Vagina (tissue), 2 donors: Measurements from ENCODE around the gene MORN5. TPM values are rescaled to one million over a fixed set of nuclear protein-coding genes. Genes with fewer than 3 reads are reported as not detected.

Experiments
- DNase-seq, 2 donors: peaks; one replicate each; pipeline ENCODE4 v3.0.0-alpha.2; 2017; ENCODE audit errors: extremely low spot score in 2 of 2
- H3K27ac ChIP-seq: fragments of 200-600 bp; sonication (generic); one replicate; pipeline ENCODE4 v1.5.1; 2019
- H3K27me3 ChIP-seq: fragments of 200-600 bp; sonication (generic); one replicate; pipeline ENCODE4 v1.5.1; 2019
- H3K36me3 ChIP-seq, 2 donors: fragments of 200-600 bp; sonication (generic); one replicate each; pipeline ENCODE4 v1.5.1; 2017 to 2019
- H3K4me1 ChIP-seq: fragments of 200-600 bp; sonication (generic); one replicate; pipeline ENCODE4 v1.5.1; 2019
- H3K4me3 ChIP-seq, 2 donors: fragments of 200-600 bp; sonication (generic); 1 replicate in 1 of 2; 2 replicates in 1 of 2; pipeline ENCODE4 v1.5.1; 2016 to 2019
- H3K9me3 ChIP-seq: fragments of 200-600 bp; sonication (generic); one replicate; pipeline ENCODE4 v1.5.1; 2019
- POLR2A ChIP-seq, 2 donors: fragments of 450-650 bp; IDR thresholded peaks; one replicate each; pipeline ENCODE4 v1.6.1; 2017; ENCODE audit warnings: antibody characterized with exemption in 2 of 2, mild to moderate bottlenecking in 2 of 2, moderate library complexity in 2 of 2
- POLR2AphosphoS5 ChIP-seq, 2 donors: sonication (generic); formaldehyde crosslinking; IDR thresholded peaks; one replicate each; pipeline ENCODE4 v1.9.0; 2017; ENCODE audit warnings: antibody characterized with exemption in 2 of 2, mild to moderate bottlenecking in 2 of 2, low read depth in 1 of 2; ENCODE audit not compliant: insufficient read depth in 1 of 2
- intact Hi-C: fragments of 100-400 bp; cut with DNase I; formaldehyde crosslinking; loops from one replicate; pipeline ENCODE4 v1.15.1; 2023
- total RNA-seq: library from RNA; depleted of rRNA; stranded (reverse); fragments of >200 nt; gene quantifications from one replicate; pipeline ENCODE4 v1.2.3, GENCODE V29; 2016
- TF ChIP-seq, protein P1 (sequence below), 3 experiments: fragments of 450-650 bp in 2 of 3; fragments of 200-600 bp in 1 of 3; sonication (generic) in 1 of 3; IDR thresholded peaks; one replicate each; pipeline ENCODE4 v1.5.1; 2017 to 2019; ENCODE audit warnings: antibody characterized with exemption in 3 of 3, mild to moderate bottlenecking in 2 of 3, moderate library complexity in 2 of 3

Gene MORN5
- total RNA-seq, result not detected

GRCh38 chr9:122159026-122159924, at the start of gene MORN5, which contains the start of gene NDUFA8:
MORN5 (plus strand) TSS chr9:122159908; CDS start chr9:122159973, 65 bp downstream.
NDUFA8 (minus strand) TSS chr9:122159779; CDS start chr9:122159677, 102 bp downstream.
- no peaks in the 10 kb centered on the region for H3K36me3 ChIP-seq
- no peaks in the 10 kb centered on the region for H3K27me3 ChIP-seq
- H3K27ac ChIP-seq, result peak within 1 kb of the TSS; percentile 85
- peak; percentile 95 to 98 for DNase-seq
- H3K4me3 ChIP-seq, result peak within 1 kb of the TSS; percentile 82 to 99
- TF ChIP-seq, protein P1, sequence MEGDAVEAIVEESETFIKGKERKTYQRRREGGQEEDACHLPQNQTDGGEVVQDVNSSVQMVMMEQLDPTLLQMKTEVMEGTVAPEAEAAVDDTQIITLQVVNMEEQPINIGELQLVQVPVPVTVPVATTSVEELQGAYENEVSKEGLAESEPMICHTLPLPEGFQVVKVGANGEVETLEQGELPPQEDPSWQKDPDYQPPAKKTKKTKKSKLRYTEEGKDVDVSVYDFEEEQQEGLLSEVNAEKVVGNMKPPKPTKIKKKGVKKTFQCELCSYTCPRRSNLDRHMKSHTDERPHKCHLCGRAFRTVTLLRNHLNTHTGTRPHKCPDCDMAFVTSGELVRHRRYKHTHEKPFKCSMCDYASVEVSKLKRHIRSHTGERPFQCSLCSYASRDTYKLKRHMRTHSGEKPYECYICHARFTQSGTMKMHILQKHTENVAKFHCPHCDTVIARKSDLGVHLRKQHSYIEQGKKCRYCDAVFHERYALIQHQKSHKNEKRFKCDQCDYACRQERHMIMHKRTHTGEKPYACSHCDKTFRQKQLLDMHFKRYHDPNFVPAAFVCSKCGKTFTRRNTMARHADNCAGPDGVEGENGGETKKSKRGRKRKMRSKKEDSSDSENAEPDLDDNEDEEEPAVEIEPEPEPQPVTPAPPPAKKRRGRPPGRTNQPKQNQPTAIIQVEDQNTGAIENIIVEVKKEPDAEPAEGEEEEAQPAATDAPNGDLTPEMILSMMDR (IDR thresholded peaks at IDR 0.05), result no peak
- TF ChIP-seq POLR2AphosphoS5 (IDR thresholded peaks at IDR 0.05; ENCODE audit: insufficient read depth in 1 of 2, low read depth in 1 of 2) (peak; percentile 90 to 96), POLR2A (IDR thresholded peaks at IDR 0.05) (peak in 1 of 2 donors; percentile 62)
- intact Hi-C loops, result no loop called here
- H3K4me1 ChIP-seq, result peaks cover 30% of the 10 kb centered on the region
- peaks cover 3% of the 10 kb centered on the region for H3K9me3 ChIP-seq

GRCh38 chr9:122110100-122110833, 49.4 kb upstream of the MORN5 start:
- no peak overlapping the region for H3K4me3 ChIP-seq
- TF ChIP-seq, protein P1 (IDR thresholded peaks at IDR 0.05), result no peak
- TF ChIP-seq POLR2AphosphoS5 (IDR thresholded peaks at IDR 0.05; ENCODE audit: insufficient read depth in 1 of 2, low read depth in 1 of 2) (no peak), POLR2A (IDR thresholded peaks at IDR 0.05) (no peak)
- intact Hi-C loops, result no loop called here

GRCh38 chr9:122111413-122112085, 48.2 kb upstream of the MORN5 start:
- no peaks in the 10 kb centered on the region for H3K4me1 ChIP-seq
- no peak overlapping the region for H3K4me3 ChIP-seq
- no peak for DNase-seq
- TF ChIP-seq, protein P1 (IDR thresholded peaks at IDR 0.05), result no peak
- no peaks in the 10 kb centered on the region for H3K9me3 ChIP-seq
- H3K27ac ChIP-seq, result no peak overlapping the region
- intact Hi-C loops, result no loop called here
- no peaks in the 10 kb centered on the region for H3K36me3 ChIP-seq
- no peaks in the 10 kb centered on the region for H3K27me3 ChIP-seq

More at GRCh38 chr9:122110100-122110833, 49.4 kb upstream of the MORN5 start:
- Histone ChIP-seq H3K9me3 (no peaks in the 10 kb centered on the region), H3K27me3 (no peaks in the 10 kb centered on the region), H3K4me1 (no peaks in the 10 kb centered on the region), H3K36me3 (no peaks in the 10 kb centered on the region), H3K27ac (no peak overlapping the region)
- no peak for DNase-seq

DNA sequence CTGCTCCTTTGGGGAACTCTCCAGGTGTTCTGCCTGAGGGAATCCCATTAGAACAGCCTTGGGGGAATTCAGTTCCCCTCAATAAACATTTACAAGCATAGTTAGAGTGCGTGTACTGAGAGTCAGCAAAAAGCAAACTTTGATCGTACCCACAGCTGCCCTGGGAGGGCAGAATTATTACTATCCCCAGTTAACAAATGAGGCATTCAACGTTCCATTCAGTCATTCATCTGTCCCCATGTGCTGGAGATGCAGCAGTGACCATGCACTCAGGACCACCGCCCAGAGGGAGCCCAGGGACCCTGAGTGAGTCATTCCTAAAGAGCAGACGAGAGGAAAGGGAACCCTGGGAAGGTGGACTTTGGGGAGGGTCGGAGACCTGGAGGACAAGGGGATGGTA, 47.5 kb upstream of the MORN5 start:
- Histone ChIP-seq H3K36me3 (no peaks in the 10 kb centered on the region), H3K27me3 (no peaks in the 10 kb centered on the region)
- DNase-seq, result no peak

More for the DNA sequence above, 47.5 kb upstream of the MORN5 start:
- TF ChIP-seq POLR2A (IDR thresholded peaks at IDR 0.05), result no peak
- TF ChIP-seq, protein P1 (IDR thresholded peaks at IDR 0.05), result no peak
- no peak for TF ChIP-seq POLR2AphosphoS5 (IDR thresholded peaks at IDR 0.05; ENCODE audit: insufficient read depth in 1 of 2, low read depth in 1 of 2)
- Histone ChIP-seq H3K4me1 (no peaks in the 10 kb centered on the region), H3K9me3 (no peaks in the 10 kb centered on the region), H3K4me3 (no peak overlapping the region), H3K27ac (no peak overlapping the region)
- intact Hi-C loops, result no loop called here
